ENCODE measurements around the gene RNF31. TPM values are rescaled to one million over a fixed set of nuclear protein-coding genes. Genes with fewer than 3 reads are reported as not detected.

The RNF31 gene
- 33.7 and 37.6 TPM in 2 replicates for total RNA-seq

DNA sequence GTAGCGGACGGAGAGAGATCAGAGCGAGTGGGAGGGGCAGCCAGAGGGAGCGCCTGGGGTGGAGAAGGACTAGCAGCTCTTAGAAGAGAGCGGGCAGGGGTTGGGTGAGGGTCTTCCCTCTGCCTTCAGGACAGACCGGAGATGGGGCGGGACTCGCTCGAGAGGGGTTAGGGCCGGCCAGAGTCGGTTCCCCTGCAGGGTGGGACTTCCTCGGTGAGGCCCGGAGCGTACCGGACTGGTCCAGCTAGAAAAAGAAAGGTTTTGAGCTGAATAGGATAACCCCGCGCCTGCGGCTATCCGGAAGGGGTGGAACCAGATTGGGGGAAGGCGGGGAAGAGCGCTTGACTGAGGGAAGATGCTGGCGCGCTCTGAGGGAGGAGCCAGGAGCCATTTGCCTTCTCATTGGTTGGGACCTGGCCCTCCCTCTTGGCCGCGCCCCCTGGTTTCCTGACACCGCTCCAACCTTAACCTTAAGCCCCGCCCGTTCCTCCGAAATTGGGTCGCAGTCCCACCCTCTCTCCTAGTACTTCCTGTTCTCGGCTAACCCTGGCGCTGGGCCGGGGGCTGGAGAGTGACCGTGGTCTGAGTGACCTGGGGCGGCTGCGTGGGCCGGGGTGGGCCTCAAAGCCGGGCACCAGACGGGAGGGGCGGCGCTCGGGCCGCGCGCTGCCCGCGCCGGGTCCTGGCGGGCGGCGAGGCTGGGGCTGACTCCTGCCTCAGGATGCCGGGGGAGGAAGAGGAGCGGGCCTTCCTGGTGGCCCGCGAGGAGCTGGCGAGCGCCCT is at the start of gene RNF31:
RNF31 (plus strand) TSS at position 521 of the 783 bp plus-strand sequence; CDS start at position 722, 201 bp downstream.

DNA sequence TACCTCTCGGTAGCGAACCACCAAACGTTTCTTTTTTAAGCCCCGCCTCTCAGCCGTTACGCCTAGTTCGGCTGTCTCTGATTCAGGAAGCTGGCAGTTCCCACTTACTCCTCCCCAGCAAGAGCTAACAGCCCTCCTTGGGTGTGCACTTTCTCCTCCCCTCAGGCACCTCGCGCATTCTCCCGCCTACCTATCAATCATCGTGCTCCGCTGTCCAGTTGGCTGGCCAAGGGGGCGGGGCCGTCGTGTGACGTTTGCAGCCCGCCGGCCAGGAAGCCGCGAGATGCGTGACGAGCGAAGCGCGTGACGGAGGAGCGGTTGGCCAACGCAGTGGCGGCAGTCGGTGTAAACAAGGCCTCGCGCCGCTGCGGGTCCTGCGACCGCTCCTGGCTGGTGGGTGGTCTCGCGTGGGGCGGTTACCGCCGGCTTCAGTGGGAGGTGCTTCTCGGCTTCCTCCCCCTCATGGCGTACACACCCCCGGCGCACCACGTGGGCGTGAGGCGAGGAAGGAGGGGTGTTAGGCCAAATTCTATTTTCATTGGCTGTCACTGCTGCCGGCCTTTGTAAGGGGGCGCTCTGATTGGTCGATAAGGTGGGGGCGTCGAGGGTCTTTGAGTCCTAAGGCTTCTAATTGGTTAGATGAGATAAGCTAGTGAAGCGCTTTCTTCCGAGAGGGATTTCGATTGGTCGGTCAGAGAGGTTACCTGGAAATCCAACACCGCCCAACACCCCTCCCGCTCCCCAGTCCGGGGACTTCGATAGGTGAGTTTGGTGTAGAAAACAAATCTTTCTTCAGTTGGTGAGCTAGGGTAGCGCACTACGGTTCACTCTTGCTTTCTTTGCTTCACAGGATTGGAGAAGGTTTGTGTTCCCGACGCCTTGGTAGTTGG is 32.5 kb upstream of the RNF31 start, which contains the start of the genes DCAF11 and NRL:
DCAF11 (plus strand) TSS at position 246 of the 890 bp plus-strand sequence. CDS start 818 bp downstream, outside the sequence.
NRL (minus strand) TSS at position 418 of the 890 bp plus-strand sequence. CDS start 32,101 bp downstream, outside the sequence.

DNA sequence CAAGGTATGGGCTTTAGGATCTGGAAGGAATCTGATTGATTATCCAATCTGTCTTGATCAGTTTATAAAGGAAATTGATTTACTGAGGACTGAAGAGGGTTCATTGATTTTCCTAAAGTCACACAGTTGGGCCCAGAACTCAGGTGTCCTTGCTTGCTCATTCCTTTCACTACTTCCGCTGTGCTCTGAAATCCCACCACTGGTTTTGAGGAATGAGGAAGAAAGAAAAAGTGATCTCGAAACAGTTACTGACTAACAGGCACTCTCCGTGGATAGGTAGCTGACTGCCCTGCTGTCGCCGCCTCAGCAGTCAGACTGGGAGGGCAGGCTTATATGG is 16.9 kb upstream of the RNF31 start, which contains the start of gene FITM1:
FITM1 (plus strand) TSS at position 280 of the 337 bp plus-strand sequence. CDS start 905 bp downstream, outside the sequence.

DNA sequence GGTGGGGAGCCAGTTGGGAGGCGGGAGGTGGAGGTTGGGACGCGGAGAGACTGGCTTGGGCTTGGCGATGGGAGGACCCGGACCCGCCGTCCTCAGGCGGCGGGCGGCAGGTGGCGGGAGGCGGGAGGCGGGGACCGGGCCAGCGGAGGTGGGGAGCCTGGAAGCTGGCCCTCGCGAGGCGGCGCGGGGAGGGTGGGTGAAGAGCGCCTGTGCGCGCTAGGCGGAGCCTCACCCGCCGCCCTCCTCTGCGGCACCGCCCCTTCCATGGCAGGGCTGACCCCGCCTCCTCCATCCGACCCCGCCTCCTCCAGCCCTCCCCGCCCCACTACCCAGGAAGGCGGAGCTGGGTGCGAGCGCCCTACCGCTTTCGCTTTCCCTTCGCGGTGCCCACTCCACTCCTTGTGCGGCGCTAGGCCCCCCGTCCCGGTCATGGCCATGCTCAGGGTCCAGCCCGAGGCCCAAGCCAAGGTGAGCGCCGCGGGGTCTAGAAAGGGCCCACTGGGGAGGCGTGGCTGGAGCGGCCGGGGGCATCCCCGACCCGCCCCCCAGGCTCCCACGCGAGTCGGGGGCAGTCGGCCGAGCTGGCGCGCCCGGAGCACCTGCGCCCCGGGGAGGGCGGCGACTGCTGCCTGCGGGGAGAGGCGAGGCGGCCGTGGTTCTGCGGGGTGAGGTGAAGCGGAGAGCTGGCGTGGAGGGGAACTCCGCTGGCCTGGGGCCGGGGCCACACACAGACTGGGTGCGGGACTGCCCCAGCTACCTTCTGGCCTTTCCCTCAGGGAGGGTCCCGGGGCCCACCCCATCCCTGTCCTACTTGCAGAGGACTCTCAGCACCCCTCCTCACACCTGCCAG is 11.2 kb upstream of the RNF31 start, which contains the start of gene PSME1:
PSME1 (plus strand) TSS at position 361 of the 850 bp plus-strand sequence; CDS start at position 430, 69 bp downstream.

DNA sequence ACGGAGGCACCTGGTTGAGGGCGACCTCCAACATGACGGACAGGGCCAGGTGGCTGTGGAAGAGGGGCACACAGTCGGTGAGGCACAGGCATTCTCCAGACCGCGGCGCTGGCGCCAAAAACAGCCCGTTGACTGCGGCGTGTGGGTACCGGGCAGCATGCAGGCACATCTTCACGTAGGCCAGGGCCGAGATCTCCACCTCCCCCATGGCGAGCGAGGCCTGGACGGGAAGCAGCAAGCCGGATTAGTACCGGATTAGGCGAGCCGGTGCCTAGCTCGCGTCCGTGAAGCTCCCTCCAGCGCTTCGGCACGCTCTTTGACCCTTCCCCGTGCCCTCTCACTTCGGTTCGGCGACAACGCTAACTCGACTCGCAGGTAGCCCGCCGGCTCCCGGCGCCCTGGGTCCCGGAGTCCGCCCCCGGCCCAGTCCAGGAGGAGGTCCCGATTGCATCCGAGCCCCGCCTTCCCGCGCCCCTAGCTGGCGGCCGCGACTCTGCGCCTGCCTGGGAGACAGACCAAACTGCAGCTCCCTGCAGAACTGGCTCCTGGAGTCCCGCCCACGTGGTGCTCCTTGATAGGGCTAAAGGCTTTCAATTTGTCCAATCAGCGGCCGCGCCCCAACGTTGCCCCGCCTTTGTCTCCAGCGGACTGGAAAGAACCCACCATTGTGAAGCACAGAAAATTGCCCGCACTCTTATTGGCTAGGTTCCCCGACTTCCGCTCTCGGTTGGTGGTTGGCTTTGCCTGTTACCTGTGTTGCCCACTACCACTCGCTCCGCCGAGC is 6.0 kb upstream of the RNF31 start, which contains the start of gene EMC9:
EMC9 (minus strand) TSS at position 495 of the 784 bp plus-strand sequence; CDS start at position 208, 287 bp downstream.

DNA sequence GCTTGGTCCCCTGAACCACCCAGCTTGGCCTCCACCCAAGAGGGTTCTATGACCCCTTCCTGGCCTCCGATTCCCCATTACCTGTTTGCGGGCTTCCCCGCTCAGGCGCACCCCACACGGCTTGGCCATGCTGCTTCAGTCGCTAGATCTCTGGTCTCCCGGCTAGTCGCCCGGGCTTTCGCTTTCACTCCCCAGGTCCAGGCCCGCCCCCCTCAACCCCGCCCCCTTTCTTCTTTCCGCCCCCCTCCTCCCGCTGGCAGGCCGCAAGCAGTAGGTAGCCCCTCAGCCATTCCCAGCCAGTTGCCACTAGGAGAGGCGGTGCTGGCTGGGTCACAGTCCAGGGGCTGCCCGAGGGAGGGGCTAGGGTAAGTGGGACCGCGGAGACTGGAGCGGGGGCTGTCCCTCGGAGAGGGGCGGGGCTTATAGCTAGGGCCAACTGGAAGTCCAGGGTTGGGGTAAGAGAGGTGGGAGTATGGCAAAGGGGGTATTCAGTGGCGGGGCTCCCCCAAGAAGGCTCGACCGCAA is 783 bp upstream of the RNF31 start, which contains the start of gene PSME2:
PSME2 (minus strand) TSS at position 158 of the 525 bp plus-strand sequence; CDS start at position 129, 29 bp downstream.

DNA sequence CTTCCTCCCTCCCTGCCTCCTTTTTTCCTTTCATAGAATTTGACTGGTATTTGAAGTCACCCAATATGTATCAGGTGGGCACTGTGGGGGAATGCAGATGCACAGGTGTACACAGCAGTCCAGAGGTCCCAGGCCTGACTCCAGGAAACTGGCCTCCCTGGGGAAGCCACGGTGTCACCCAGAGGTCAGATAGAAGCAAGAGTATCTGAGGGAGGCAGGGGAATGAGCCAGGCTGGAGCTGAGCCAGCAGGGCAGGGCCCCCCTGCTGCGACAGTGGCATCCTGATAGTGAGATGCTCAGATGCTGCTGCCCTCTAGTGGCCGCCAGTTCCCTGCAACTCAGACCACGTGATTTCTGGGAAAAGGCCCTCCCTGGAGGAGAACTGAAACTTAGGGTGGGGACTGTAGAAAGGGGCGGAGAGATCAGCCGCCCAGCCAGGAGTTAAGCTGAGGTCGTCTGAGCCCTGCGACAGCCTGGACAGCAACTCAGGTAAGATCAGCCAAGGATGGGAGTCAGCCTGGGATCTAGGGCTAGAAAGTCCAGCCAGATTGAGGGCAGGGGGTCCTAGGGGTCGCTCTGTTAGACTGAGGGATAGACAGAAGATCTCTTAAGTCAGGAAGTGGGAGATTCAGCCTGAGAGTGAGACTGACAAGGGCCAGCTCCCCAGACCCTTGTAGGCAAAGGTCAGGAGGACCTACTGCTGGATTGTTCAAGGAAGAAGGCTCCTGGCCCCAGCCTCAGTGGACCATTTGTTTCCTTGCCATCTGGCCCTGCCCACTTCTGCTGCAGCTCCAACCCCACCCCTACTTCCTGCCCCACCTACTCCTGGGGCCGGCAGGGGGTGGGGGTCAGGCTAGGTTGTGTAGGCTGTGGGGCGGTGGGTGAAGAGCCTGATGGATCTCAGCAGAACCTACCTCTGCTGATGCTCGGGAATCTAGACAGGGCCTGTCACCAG is 13.8 kb downstream of the RNF31 start, which contains the start of gene IRF9:
IRF9 (plus strand) TSS at position 416 of the 955 bp plus-strand sequence. CDS start 880 bp downstream, outside the sequence.

DNA sequence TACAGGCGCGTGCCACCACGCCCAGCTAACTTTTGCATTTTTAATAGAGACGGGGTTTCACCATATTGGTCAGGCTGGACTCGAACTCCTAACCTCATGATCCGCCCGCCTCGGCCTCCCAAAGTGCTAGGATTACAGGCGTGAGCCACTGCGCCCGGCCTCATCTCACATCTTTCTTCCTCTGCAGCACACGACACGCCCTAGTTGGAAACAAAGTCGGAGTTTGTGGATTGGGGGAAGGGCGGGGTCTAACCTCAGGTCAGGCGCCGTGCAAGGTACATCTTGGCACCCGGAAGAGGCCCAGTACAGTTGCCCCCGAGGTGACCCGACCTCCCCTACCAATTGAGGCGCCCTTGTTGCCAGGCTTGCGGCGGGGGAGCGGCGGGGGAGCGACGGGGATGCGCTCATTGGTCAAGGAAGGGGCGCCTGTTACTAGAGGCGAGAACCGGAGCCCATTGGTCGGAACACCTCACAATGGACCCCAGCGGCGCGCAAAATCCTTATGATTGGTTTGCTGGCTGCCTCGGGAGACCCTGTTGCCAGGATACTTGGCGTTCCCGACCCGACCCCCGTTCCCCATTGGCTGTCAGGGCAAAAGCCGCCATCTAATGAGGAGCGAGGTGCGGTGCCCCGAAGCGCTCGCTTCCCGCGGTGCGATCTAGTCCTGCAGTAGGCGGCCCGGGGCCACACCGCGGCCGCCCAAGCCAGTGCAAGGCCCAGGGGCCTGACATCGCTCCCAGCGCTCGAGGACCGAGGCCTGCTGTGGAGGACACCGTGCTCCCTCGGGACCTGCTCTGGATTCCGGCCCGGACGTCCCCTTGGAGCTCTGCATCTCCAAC is 24.3 kb downstream of the RNF31 start, which contains the start of gene REC8:
REC8 (plus strand) TSS at position 659 of the 839 bp plus-strand sequence. CDS start 473 bp downstream, outside the sequence.

DNA sequence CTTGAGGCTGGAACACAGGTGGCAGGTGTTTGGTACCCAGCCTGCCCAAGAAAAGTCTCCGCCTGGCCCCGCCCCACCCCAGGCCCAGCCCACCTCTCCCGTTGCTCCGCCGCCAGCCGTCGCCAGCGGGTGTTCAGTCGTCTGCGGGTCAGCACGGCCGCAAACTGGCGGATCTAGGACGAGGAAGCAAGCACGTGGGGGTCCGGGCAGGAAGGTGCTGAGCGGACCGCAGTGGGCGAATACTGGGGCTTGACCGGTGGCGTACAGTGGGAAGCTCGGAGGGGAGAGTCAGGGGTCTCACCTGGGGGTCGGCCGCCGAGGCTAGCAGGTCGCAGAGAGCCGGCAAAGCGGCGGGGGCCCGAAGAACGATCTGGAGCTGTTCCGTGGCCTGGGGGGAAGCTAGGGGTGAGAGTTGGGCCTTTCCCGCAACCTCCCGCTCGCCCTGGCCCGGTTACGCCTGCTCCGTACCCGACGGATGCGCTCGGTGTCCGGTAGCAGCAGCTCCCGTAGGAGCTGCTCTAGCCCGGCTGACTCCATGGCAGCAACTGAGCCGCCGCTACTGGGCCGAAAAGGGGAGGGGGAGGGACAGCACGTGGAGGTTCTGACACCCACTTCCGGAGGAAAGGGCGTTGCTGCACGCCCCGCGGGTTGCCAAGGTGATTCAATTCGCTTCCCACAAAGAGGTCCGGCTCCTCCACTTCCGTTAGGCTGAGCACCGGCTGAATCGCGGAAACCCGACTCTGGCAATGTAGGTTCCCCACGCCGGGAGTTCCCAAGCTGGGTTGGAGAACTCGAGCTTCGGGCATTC is 41.2 kb downstream of the RNF31 start, which contains the start of gene IPO4:
IPO4 (minus strand) TSS at position 566 of the 808 bp plus-strand sequence; CDS start at position 537, 29 bp downstream.

DNA sequence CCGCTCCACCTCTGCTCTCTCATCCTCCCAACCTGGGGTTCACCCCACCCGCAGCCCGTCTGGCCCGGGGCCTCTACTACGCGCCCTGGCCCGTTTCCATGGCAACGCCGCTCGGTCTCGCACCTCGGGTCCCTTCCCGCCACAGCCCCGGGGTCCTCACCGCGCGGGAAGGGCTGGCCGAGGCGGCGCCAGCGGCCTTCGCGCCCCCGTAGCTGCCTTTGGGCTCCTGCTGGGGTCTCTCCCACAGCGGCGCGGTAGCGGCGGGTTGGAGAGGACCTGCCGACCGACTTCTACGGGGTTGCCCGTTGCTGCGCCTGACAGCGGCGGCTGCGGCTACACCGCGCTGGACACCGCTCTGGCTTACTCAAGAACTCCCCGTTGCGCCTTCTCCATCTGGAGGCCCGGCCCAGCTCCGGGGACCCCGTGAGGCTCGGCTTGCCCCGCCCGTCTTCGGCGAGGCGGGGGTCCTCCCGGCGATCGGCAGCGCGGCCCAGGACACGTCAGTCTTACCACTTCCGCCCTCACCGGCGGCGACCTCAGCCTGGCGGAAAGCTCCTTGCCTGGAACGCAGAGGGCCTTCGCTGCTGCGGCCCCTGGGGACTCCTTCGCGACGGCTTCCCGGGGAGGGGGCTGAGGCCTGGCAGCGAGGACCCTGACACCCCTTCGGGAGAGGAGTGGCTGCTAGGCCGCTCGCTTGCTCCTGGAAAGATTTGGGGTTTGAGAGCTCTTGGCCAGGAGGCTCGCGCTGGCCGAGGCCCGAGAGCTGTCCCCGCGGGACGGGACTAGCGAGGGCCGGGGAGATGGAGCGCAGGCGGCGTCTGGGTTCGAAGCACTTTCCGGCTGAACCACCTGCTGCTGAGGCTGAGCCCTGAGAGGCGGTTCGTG is 48.1 kb downstream of the RNF31 start, which contains the start of gene TM9SF1:
TM9SF1 (minus strand) TSS at position 256 of the 885 bp plus-strand sequence. CDS start 422 bp downstream, outside the sequence.

Other genes with a start within 250 kb of the RNF31 start
- gene DHRS4, start 193.7 kb upstream of the RNF31 start, total RNA-seq, result 35.2 and 37.6 TPM in 2 replicates
- 13.7 and 16.7 TPM in 2 replicates for gene DHRS4L2, start 158.6 kb upstream of the RNF31 start, total RNA-seq
- gene CARMIL3, start 95.5 kb upstream of the RNF31 start, total RNA-seq, result 0.34 and 0.50 TPM in 2 replicates
- not detected in 2 replicates for gene CPNE6, start 75.9 kb upstream of the RNF31 start, total RNA-seq
- 137 and 156 TPM in 2 replicates for gene PCK2, start 53.2 kb upstream of the RNF31 start, total RNA-seq
- gene DCAF11, start 32.7 kb upstream of the RNF31 start, total RNA-seq, result 71.3 and 93.3 TPM in 2 replicates
- 1.1 and 1.7 TPM in 2 replicates for gene NRL, start 32.5 kb upstream of the RNF31 start, total RNA-seq
- 0.28 and 0.34 TPM in 2 replicates for gene FITM1, start 16.8 kb upstream of the RNF31 start, total RNA-seq
- 87.5 and 111 TPM in 2 replicates for gene PSME1, start 11.3 kb upstream of the RNF31 start, total RNA-seq
- gene EMC9, start 5.9 kb upstream of the RNF31 start, total RNA-seq, result 9.5 and 15.7 TPM in 2 replicates
- gene PSME2, start 888 bp upstream of the RNF31 start, total RNA-seq, result 39.0 and 51.0 TPM in 2 replicates
- 36.1 and 47.5 TPM in 2 replicates for gene IRF9, start 13.8 kb downstream of the RNF31 start, total RNA-seq
- 1.4 and 1.9 TPM in 2 replicates for gene REC8, start 24.6 kb downstream of the RNF31 start, total RNA-seq
- gene IPO4, start 41.3 kb downstream of the RNF31 start, total RNA-seq, result 51.8 and 54.3 TPM in 2 replicates
- 54.3 and 65.7 TPM in 2 replicates for gene TM9SF1, start 47.9 kb downstream of the RNF31 start, total RNA-seq
- 0.07 TPM in 1 of 2 replicates, not detected in the other for gene TSSK4, start 58.2 kb downstream of the RNF31 start, total RNA-seq
- gene CHMP4A, start 66.0 kb downstream of the RNF31 start, total RNA-seq, result 48.9 and 52.4 TPM in 2 replicates
- 4.6 and 12.3 TPM in 2 replicates for gene MDP1, start 68.6 kb downstream of the RNF31 start, total RNA-seq
- 127 and 135 TPM in 2 replicates for gene NEDD8, start 84.9 kb downstream of the RNF31 start, total RNA-seq
- gene GMPR2, start 85.4 kb downstream of the RNF31 start, total RNA-seq, result 72.0 and 80.0 TPM in 2 replicates
- 57.8 and 143 TPM in 2 replicates for gene TINF2, start 95.1 kb downstream of the RNF31 start, total RNA-seq
- 87.8 and 123 TPM in 2 replicates for gene TGM1, start 115.7 kb downstream of the RNF31 start, total RNA-seq
- gene RABGGTA, start 124.1 kb downstream of the RNF31 start, total RNA-seq, result 46.8 and 54.6 TPM in 2 replicates
- gene DHRS1, start 152.3 kb downstream of the RNF31 start, total RNA-seq, result 19.8 and 27.9 TPM in 2 replicates
- 34.2 and 36.0 TPM in 2 replicates for gene NOP9, start 152.4 kb downstream of the RNF31 start, total RNA-seq
- gene CIDEB, start 160.5 kb downstream of the RNF31 start, total RNA-seq, result 1.0 and 2.8 TPM in 2 replicates
- gene LTB4R2, start 162.6 kb downstream of the RNF31 start, total RNA-seq, result 9.6 and 39.9 TPM in 2 replicates
- 5.5 and 20.0 TPM in 2 replicates for gene LTB4R, start 164.0 kb downstream of the RNF31 start, total RNA-seq
- 0.85 and 1.0 TPM in 2 replicates for gene ADCY4, start 187.6 kb downstream of the RNF31 start, total RNA-seq
- 1.4 and 4.6 TPM in 2 replicates for gene RIPK3, start 192.5 kb downstream of the RNF31 start, total RNA-seq
- gene NFATC4, start 220.7 kb downstream of the RNF31 start, total RNA-seq, result 3.4 and 9.5 TPM in 2 replicates

Data from nasal cavity respiratory epithelium epithelial cell of viscerocranial mucosa (primary cell).